GM10266 (cell line): Measurements from ENCODE around the gene EEPD1.

ENCODE experiments used
- DNase-seq: peaks from one replicate; pipeline ENCODE4 v3.0.0; 2012; ENCODE audit errors: extremely low spot score
- TF ChIP-seq, protein P1 (sequence below): IDR thresholded peaks from 2 replicates; pipeline ENCODE4 v1.5.1; 2012; ENCODE audit warnings: mild to moderate bottlenecking, low read depth; ENCODE audit not compliant: control insufficient read depth, insufficient read depth; ENCODE audit errors: missing control alignments

EEPD1 gene

DNA sequence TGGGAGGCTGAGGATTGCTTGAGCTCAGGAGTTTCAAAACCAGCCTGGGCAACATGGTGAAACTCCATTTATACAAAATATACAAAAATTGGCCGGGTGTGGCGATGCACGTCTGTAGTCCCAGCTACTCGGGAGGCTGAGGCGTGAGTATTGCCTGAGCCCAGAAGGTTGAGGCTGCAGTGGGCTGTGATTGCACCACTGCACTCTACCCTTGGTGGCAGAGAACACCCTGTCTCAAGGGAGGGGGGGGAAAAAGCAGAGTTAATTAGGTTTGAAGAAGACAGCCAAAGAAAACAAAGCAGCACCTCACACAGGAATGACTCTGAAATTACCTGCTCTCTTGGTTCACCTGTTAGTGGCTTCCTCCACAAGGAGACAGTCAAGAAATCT lies 110.0 kb downstream of the EEPD1 start:
- TF ChIP-seq, protein P1, sequence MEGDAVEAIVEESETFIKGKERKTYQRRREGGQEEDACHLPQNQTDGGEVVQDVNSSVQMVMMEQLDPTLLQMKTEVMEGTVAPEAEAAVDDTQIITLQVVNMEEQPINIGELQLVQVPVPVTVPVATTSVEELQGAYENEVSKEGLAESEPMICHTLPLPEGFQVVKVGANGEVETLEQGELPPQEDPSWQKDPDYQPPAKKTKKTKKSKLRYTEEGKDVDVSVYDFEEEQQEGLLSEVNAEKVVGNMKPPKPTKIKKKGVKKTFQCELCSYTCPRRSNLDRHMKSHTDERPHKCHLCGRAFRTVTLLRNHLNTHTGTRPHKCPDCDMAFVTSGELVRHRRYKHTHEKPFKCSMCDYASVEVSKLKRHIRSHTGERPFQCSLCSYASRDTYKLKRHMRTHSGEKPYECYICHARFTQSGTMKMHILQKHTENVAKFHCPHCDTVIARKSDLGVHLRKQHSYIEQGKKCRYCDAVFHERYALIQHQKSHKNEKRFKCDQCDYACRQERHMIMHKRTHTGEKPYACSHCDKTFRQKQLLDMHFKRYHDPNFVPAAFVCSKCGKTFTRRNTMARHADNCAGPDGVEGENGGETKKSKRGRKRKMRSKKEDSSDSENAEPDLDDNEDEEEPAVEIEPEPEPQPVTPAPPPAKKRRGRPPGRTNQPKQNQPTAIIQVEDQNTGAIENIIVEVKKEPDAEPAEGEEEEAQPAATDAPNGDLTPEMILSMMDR = no peak
- DNase-seq = no peak

DNA sequence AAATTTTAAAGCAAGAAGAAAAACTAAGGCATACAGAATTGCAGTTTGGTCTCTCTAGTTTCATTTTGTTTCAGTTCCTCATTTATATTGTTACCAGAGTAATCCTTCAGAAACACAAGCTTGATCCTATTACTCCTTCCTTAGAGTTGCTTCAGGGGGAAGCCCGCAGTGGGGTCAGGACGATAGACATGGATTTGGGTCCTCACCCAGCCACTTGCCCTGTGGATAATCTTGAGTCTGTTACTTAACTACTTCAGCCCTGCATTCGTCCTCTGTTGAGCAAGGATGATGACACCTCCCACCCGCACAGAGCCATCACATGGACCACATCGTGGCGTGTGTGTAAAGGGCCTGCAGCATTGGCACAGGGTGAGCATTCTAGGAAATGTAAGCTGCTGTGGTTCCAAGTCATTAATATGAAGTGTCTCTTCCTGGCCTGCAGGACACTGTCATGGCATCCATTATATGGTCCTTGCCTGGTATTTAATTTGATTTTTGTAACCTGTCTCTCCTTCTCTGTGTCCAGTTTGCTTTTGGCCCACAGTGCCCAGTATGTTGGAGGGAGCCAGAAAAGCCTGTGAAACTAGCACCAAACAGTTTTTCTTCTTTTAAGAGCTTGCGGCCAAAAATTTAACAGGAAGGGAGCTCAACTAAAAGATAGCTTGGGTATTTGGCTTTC lies 111.2 kb downstream of the EEPD1 start:
- no peak for DNase-seq
- TF ChIP-seq, protein P1 = no peak

DNA sequence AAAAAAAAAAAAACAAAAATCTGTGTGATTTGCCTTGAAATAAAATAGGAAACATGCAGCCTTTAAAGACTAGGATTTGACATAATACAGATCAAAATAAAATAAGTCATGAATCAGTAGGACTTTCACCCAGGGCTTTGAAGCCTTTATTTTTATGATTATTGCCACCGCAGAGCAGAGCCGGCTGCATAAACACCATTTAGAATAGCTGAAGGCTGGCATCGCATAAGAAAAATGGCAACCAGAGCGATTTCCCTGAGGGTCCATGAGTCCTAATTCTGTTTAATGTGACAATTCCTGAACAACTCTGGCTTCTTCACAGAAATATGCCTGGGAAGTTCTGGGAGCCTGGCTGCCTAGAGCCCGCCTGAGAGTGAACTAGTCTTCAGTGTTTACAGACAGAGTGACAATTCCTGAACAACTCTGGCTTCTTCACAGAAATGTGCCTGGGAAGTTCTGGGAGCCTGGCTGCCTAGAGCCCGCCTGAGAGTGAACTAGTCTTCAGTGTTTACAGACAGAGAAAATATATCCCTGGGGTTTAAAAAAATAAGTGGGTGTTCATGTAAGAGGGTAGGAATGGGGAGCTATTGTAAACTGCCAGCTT lies 112.0 kb downstream of the EEPD1 start:
- TF ChIP-seq, protein P1 = no peak
- no peak for DNase-seq

DNA sequence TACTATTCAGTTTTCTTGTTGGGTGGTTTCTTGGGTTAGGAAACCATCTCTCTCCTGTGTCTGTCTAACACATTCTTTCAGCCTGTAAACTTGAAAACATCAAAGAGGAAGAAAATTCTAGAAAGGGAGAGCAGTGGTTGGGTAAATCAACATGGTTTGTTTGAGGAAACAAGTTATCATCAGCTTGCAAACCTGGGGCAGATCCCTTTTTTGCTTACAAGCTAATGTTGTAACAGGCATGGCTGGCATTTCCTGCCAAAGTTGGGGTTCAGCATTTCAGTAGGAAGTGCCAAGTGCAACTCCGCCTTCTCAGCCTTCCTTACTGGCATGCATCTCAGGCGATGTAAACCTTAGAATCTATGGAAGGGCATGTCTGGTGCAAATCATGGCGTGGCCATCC lies 112.6 kb downstream of the EEPD1 start:
- TF ChIP-seq, protein P1 = no peak
- DNase-seq = no peak

DNA sequence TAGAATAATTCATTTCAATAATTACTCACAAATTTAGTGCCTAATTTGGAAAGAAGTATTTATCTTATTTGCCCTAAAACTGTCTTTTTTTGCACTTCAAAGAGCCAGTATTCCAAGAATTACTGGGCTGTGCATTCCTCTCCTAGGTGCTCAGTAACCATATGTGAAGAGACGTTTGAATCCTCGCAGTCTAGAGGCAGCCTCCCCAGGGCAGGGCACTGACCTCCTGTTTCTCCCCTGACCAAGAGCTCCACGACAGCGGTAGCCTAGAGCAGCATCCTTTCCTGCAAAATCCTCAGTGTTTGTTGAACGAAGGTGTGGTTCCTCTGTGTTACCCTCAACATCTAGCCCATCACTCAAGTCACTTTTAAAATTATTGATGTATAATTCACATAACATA lies 113.1 kb downstream of the EEPD1 start:
- no peak for DNase-seq
- TF ChIP-seq, protein P1 = no peak

DNA sequence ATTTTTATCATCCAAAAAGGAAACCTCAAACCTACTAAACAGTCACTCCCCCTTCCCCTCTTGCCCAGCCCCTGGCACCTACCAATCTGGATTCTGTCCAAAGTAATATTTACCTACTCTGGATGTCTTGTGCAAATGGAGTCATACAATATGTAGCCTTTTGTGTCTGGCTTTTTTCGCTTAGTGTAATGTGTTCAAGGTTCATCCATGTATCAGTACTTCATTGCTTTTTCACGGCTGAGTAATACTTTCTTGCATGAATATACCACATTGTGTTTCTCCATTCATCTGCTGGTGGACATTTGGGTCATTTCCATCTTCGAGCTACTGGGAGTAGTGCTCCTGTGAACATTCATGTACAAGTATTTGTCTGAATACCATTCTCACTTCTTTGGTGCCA lies 113.6 kb downstream of the EEPD1 start:
- TF ChIP-seq, protein P1 = no peak
- DNase-seq = no peak

DNA sequence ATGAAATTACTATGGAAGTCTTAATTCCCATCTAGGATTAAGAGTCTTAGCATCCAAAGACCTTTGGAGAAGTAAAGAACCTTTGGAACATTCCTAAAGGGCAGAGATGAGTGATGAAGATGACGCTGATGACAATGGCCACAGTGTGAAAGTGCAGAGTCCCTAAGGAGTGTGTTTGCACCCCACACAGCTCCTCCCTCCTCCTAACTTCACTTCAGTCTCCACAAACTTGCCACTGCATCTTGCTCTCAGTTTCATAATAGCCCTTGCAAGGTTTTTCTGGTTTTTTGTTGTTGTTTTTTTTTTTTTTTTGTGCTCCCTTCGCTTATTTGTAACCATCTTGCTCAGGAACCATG lies 119.1 kb downstream of the EEPD1 start:
- no peak for DNase-seq
- TF ChIP-seq, protein P1 = no peak
